ENCODE data around the gene CLEC4C. TPM values are rescaled to one million over a fixed set of nuclear protein-coding genes. Genes with fewer than 3 reads are reported as not detected.
"Not testable (repeated sequence)": the region's sequence is repeated elsewhere in the genome, so short reads cannot be mapped to it uniquely, and the experiment has no call there.

Gene CLEC4C, protein sequence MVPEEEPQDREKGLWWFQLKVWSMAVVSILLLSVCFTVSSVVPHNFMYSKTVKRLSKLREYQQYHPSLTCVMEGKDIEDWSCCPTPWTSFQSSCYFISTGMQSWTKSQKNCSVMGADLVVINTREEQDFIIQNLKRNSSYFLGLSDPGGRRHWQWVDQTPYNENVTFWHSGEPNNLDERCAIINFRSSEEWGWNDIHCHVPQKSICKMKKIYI
- total RNA-seq, result not detected in 2 replicates

DNA sequence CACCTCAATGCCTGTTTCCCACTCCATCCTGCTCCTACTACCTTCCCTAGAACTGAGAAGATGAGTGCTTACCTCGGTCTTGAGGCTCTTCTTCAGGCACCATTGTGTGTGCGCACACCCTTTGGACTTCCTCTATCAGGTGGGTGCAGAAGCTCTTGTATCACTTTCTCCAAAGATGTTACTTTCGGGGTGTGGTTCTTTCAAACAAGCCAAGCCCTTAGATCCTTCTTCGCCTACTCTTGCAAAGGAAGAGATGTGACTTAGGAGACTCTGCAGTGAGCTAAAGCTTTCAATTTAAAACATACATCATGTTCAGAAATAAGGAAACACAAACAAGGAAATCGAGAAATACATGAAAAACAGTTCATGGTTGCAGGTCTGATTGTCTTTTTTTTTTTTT lies at the start of gene CLEC4C:
Gene CLEC4C (minus strand): TSS at position 130 of the 400 bp plus-strand sequence. CDS start 27 bp downstream, at position 103.
- no peaks in the 10 kb centered on the region for H3K27me3 ChIP-seq (ENCODE audit: control insufficient read depth, insufficient read depth, low read length)
- TF ChIP-seq, protein P1, sequence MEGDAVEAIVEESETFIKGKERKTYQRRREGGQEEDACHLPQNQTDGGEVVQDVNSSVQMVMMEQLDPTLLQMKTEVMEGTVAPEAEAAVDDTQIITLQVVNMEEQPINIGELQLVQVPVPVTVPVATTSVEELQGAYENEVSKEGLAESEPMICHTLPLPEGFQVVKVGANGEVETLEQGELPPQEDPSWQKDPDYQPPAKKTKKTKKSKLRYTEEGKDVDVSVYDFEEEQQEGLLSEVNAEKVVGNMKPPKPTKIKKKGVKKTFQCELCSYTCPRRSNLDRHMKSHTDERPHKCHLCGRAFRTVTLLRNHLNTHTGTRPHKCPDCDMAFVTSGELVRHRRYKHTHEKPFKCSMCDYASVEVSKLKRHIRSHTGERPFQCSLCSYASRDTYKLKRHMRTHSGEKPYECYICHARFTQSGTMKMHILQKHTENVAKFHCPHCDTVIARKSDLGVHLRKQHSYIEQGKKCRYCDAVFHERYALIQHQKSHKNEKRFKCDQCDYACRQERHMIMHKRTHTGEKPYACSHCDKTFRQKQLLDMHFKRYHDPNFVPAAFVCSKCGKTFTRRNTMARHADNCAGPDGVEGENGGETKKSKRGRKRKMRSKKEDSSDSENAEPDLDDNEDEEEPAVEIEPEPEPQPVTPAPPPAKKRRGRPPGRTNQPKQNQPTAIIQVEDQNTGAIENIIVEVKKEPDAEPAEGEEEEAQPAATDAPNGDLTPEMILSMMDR (IDR thresholded peaks at IDR 0.05; ENCODE audit: insufficient read depth, low read length, severe bottlenecking), result no peak
- no peaks in the 10 kb centered on the region for H3K36me3 ChIP-seq (ENCODE audit: control insufficient read depth, insufficient read depth, low read length)
- FAIRE-seq, result no peak
- H3K4me3 ChIP-seq (ENCODE audit: low read depth, low read length), result no peak within 1 kb of the TSS
- no peak for DNase-seq (ENCODE audit: low read depth)

DNA sequence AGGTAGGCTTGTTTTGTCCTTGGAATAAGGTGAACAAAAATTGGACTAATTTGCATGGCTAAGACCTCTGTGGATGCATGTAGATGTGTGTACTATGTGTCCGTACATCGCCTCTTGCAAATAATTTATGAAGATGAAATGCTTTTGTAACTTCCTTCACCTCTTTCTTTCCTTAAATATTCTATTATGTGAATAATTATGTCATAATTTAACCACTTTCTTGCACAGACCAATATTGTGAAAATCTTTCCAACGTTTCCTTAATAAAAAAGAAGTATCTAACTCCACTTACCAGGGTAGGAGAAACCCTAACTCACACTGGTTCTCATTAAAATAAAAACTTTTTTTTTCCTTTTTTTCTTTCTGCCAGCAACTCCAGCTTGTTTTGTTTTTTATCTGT lies 46.0 kb upstream of the CLEC4C start:
- FAIRE-seq (no peak), DNase-seq (ENCODE audit: low read depth) (no peak)
- TF ChIP-seq, protein P1 (IDR thresholded peaks at IDR 0.05; ENCODE audit: insufficient read depth, low read length, severe bottlenecking), result no peak
- H3K27me3 ChIP-seq (ENCODE audit: control insufficient read depth, insufficient read depth, low read length), result no peaks in the 10 kb centered on the region
- H3K36me3 ChIP-seq (ENCODE audit: control insufficient read depth, insufficient read depth, low read length), result no peaks in the 10 kb centered on the region
- H3K4me3 ChIP-seq (ENCODE audit: low read depth, low read length), result no peak overlapping the region

DNA sequence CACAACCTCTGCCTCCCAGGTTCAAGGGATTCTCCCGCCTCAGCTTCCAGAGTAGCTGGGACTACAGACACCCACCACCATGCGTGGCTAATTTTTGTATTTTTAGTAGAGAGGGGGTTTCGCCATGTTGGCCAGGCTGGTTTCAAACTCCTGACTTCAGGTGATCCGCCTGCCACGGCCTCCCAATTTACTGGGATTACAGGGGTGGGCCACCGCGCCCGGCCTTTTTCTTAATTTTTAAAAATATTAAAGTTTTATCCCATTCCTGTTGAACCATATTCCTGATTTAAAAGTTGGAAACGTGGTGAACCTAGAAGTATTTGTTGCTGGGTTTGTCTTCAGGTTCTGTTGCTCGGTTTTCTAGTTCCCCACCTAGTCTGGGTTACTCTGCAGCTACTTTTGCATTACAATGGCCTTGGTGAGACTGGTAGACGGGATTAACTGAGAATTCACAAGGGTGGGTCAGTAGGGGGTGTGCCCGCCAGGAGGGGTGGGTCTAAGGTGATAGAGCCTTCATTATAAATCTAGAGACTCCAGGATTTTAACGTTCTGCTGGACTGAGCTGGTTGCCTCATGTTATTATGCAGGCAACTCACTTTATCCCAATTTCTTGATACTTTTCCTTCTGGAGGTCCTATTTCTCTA lies 41.8 kb upstream of the CLEC4C start, which contains the start of gene NANOG:
Gene NANOG (plus strand): TSS at position 519 of the 645 bp plus-strand sequence. CDS start 213 bp downstream, outside the sequence.
- not testable (repeated sequence) for H3K4me3 ChIP-seq (ENCODE audit: low read depth, low read length); FAIRE-seq; H3K36me3 ChIP-seq (ENCODE audit: control insufficient read depth, insufficient read depth, low read length); H3K27me3 ChIP-seq (ENCODE audit: control insufficient read depth, insufficient read depth, low read length); DNase-seq (ENCODE audit: low read depth)

DNA sequence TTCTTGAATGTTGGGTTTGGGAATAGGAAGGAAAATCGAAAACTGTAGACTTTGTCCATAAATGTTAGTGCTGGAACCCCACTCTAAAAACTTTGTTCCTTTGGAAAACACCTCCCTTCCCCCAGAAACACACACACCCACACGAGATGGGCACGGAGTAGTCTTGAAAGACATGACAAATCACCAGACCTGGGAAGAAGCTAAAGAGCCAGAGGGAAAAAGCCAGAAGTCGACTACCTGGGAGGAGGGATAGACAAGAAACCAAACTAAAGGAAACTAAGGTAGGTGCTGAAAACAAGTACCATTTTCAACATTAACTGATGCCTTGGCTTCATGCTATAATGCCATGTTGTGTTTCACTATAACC lies 41.1 kb upstream of the CLEC4C start:
- no peaks in the 10 kb centered on the region for H3K27me3 ChIP-seq (ENCODE audit: control insufficient read depth, insufficient read depth, low read length)
- DNase-seq (ENCODE audit: low read depth), result no peak

DNA sequence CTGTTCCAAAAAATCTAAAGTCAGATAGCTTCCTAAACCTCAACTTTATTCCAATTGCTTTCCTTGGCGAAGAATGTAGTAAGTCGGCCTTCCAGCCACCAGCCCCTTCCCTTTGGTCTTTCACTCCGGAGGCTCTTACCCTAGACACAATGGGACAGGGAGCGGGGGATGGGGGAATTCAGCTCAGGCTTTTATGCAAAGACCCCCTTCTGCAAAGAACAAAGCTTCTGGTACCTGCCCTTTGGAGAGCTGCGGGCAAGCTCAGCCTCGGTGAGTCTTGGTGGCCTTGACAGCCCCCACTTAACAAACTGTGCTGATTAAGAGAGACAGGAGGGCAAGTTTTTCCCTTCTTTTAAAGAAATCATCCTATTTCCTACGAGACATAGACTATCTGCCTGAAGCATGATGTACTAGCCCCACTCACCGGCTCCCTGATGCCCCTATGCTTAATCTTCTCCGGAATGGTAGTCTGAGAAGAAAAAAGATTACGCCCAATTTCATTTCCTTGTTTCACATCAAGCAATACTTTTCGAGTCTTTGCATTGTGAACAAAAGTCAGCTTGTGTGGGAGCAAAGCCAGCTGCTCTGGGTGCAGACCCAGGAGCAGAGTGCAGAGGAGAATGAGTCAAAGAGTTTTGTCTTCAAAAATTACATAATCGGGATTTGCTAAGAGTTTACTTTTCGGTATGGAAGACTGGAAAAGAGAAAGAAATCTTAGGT lies 40.6 kb upstream of the CLEC4C start:
- FAIRE-seq (no peak), DNase-seq (ENCODE audit: low read depth) (no peak)
- TF ChIP-seq, protein P1 (IDR thresholded peaks at IDR 0.05; ENCODE audit: insufficient read depth, low read length, severe bottlenecking), result no peak

More for the DNA sequence above, 41.1 kb upstream of the CLEC4C start:
- no peak for FAIRE-seq
- Histone ChIP-seq H3K36me3 (ENCODE audit: control insufficient read depth, insufficient read depth, low read length) (no peaks in the 10 kb centered on the region), H3K4me3 (ENCODE audit: low read depth, low read length) (no peak overlapping the region)
- TF ChIP-seq, protein P1 (IDR thresholded peaks at IDR 0.05; ENCODE audit: insufficient read depth, low read length, severe bottlenecking), result no peak

DNA sequence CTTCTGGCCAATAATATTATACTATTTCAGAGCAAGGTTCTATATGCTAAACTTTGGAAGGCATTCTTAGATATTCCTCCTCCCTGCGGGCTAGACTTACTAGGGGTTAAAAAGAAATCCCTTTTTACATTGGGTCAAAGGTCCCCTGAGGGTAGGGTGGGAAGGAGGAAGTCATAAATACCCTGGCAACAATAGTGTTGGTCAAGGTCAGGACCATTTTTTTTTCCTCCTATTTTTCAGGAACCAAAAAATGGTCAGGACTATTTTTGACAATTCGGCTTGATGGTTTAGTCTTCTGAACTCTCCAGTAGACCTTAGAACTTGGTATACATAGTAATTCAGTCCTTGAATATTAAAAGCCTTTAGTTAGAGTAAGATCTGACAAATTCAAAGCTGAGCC lies 37.5 kb upstream of the CLEC4C start:
- DNase-seq (ENCODE audit: low read depth), result no peak
- FAIRE-seq, result no peak
- no peak overlapping the region for H3K4me3 ChIP-seq (ENCODE audit: low read depth, low read length)
- H3K36me3 ChIP-seq (ENCODE audit: control insufficient read depth, insufficient read depth, low read length), result no peaks in the 10 kb centered on the region
- H3K27me3 ChIP-seq (ENCODE audit: control insufficient read depth, insufficient read depth, low read length), result no peaks in the 10 kb centered on the region
- TF ChIP-seq, protein P1 (IDR thresholded peaks at IDR 0.05; ENCODE audit: insufficient read depth, low read length, severe bottlenecking), result no peak

More for the DNA sequence above, 40.6 kb upstream of the CLEC4C start:
- Histone ChIP-seq H3K27me3 (ENCODE audit: control insufficient read depth, insufficient read depth, low read length) (no peaks in the 10 kb centered on the region), H3K4me3 (ENCODE audit: low read depth, low read length) (no peak overlapping the region), H3K36me3 (ENCODE audit: control insufficient read depth, insufficient read depth, low read length) (no peaks in the 10 kb centered on the region)

DNA sequence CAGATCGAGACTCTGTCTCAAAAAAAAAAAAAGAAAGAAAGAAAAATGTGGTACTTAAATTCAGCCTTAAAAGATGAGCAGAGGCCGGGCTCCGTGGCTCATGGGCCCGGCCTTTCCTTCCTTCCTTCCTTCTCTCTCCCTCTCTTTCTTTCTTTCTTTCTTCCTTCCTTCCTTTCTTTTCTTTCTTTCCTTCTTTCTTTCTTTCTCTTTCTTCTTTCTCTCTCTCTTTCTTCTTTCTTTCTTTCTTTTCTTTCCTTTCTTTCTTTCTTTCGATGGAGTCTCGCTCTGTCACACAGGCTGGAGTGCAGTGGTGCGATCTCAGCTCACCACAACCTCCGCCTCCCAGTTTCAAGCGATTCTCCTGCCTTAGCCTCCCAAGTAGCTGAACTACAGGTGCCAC lies 36.3 kb upstream of the CLEC4C start:
- not testable (repeated sequence) for H3K4me3 ChIP-seq (ENCODE audit: low read depth, low read length); H3K36me3 ChIP-seq (ENCODE audit: control insufficient read depth, insufficient read depth, low read length); FAIRE-seq; DNase-seq (ENCODE audit: low read depth); H3K27me3 ChIP-seq (ENCODE audit: control insufficient read depth, insufficient read depth, low read length)

Measured in bronchial epithelial cell (primary cell).